HepG2 (cell line): Measurements from ENCODE around the gene TNC. TPM values are rescaled to one million over a fixed set of nuclear protein-coding genes. Genes with fewer than 3 reads are reported as not detected.

Experiments
- ATAC-seq: fragments of 200-7000 bp; cut with Tn5 transposase; 3 replicates; pipeline ENCODE4 v1.9.1; 2020; ENCODE audit warnings: mild to moderate bottlenecking, moderate library complexity
- BruUV-seq: library from RNA; stranded (reverse); fragments of 400-500 nt; replicated peaks from 2 replicates; lab custom pipeline; 2021; lab: Mats Ljungman, UMichigan
- CTCF ChIA-PET: fragments of 300-600 bp; formaldehyde crosslinking; extraction: SDS; loops from one replicate; lab custom pipeline; 2021; ENCODE audit warnings: low total read pairs, inconsistent platforms, low intra/inter-chr PET ratio; lab: Yijun Ruan, JAX
- POLR2A ChIA-PET: fragments of 350-600 bp; sonication (Branson Sonifier 250); formaldehyde crosslinking; loops from one replicate; lab custom pipeline; 2020; ENCODE audit warnings: antibody characterized with exemption, inconsistent platforms; lab: Yijun Ruan, JAX
- DNase-seq: peaks from one replicate; pipeline ENCODE4 v3.0.0-alpha.2; 2015; ENCODE audit warnings: low spot score
- FAIRE-seq: peaks from 3 replicates; lab custom pipeline; 2011; peaks lifted over from hg19 to GRCh38; lab: Jason Lieb, UNC
- H2AFZ ChIP-seq: one replicate; pipeline ENCODE4 v1.6.1; 2011; ENCODE audit warnings: low read length, inconsistent platforms
- H3K27ac ChIP-seq: fragments of 300-600 bp; 3 replicates; pipeline ENCODE4 v1.8.0; 2011; ENCODE audit warnings: mixed run types, mild to moderate bottlenecking, mixed read lengths, low read length, inconsistent platforms; ENCODE audit not compliant: insufficient read depth; ENCODE audit errors: extremely low read length
- H3K27me3 ChIP-seq, 2 experiments: fragments of 200-600 bp in 1 of 2; 2 replicates in 1 of 2; 3 replicates in 1 of 2; pipeline versions ENCODE4 v1.6.0 to v1.8.0; 2011; ENCODE audit warnings: low read length in 2 of 2, mild to moderate bottlenecking in 2 of 2, moderate library complexity in 2 of 2, inconsistent platforms in 1 of 2; ENCODE audit not compliant: insufficient read depth in 2 of 2, control insufficient read depth in 1 of 2
- H3K36me3 ChIP-seq, 2 experiments: fragments of 200-600 bp in 1 of 2; replicated peaks in 1 of 2; 2 replicates in 1 of 2; 3 replicates in 1 of 2; pipeline versions ENCODE4 v1.5.1 to v1.8.0; 2011; ENCODE audit warnings: low read length in 2 of 2, inconsistent platforms in 1 of 2; ENCODE audit not compliant: insufficient read depth in 2 of 2, control insufficient read depth in 1 of 2
- H3K4me1 ChIP-seq: 2 replicates; pipeline ENCODE4 v1.5.1; 2012; ENCODE audit warnings: low read length, inconsistent platforms; ENCODE audit not compliant: insufficient read depth
- H3K4me2 ChIP-seq: 2 replicates; pipeline ENCODE4 v1.6.0; 2011; ENCODE audit warnings: low read depth, low read length, inconsistent platforms
- H3K4me3 ChIP-seq, 3 experiments: fragments of 200-600 bp in 1 of 3; sonication (generic), shearing (Covaris generic) in 1 of 3; replicated peaks in 1 of 3; 2 replicates each; pipeline ENCODE4 v1.5.1; 2011 to 2016; ENCODE audit warnings: low read length in 3 of 3, inconsistent platforms in 2 of 3, low read depth in 2 of 3, mild to moderate bottlenecking in 2 of 3, control low read depth in 1 of 3, mixed read lengths in 1 of 3; ENCODE audit not compliant: insufficient read depth in 1 of 3
- H3K79me2 ChIP-seq: one replicate; pipeline ENCODE4 v1.6.1; 2011; ENCODE audit warnings: low read length, inconsistent platforms; ENCODE audit not compliant: insufficient read depth
- H3K9ac ChIP-seq: 2 replicates; pipeline ENCODE4 v1.6.0; 2011; ENCODE audit warnings: mild to moderate bottlenecking, low read depth, low read length, inconsistent platforms; ENCODE audit not compliant: insufficient read depth
- H3K9me3 ChIP-seq: 2 replicates; pipeline ENCODE4 v1.5.1; 2012; ENCODE audit warnings: mild to moderate bottlenecking, low read length
- H4K20me1 ChIP-seq: 2 replicates; pipeline ENCODE4 v1.6.0; 2011; ENCODE audit warnings: inconsistent platforms, mild to moderate bottlenecking, low read length, moderate library complexity; ENCODE audit not compliant: insufficient read depth
- FOXP1 ChIP-seq, 2 experiments: fragments of 450-650 bp in 1 of 2; IDR thresholded peaks; 2 replicates each; pipeline ENCODE4 v1.6.1; 2017 to 2018; ENCODE audit warnings: antibody characterized with exemption in 1 of 2
- HIVEP1 ChIP-seq: sonication (generic); formaldehyde crosslinking; IDR thresholded peaks from 2 replicates; pipeline ENCODE4 v1.4.0; 2020; ENCODE audit warnings: mild to moderate bottlenecking, missing genetic modification reagents
- POLR2A ChIP-seq, 2 experiments: IDR thresholded peaks; 2 replicates each; pipeline ENCODE4 v1.6.1; 2011; ENCODE audit warnings: low read depth in 2 of 2, low read length in 2 of 2, mild to moderate bottlenecking in 1 of 2, moderate library complexity in 1 of 2; ENCODE audit not compliant: insufficient read depth in 1 of 2
- RBM39 ChIP-seq: fragments of 200-400 bp; formaldehyde crosslinking; IDR thresholded peaks from one replicate; pipeline ENCODE4 v1.6.1; 2018; ENCODE audit warnings: antibody characterized with exemption, mild to moderate bottlenecking, low read depth, low read length; ENCODE audit not compliant: poor library complexity, severe bottlenecking
- SMYD3 ChIP-seq: sonication (generic); formaldehyde crosslinking; IDR thresholded peaks from 2 replicates; pipeline ENCODE4 v1.8.1; 2023; ENCODE audit warnings: mild to moderate bottlenecking, missing genetic modification reagents
- TGIF2 ChIP-seq: IDR thresholded peaks from 2 replicates; pipeline ENCODE4 v1.6.1; 2016; ENCODE audit warnings: control low read depth, missing compliant biosample characterization
- THYN1 ChIP-seq: sonication (generic); formaldehyde crosslinking; IDR thresholded peaks from 2 replicates; pipeline ENCODE4 v1.8.1; 2023; ENCODE audit warnings: low read depth, mild to moderate bottlenecking, moderate library complexity, missing genetic modification reagents, borderline replicate concordance
- ZNF33B ChIP-seq: sonication (generic); formaldehyde crosslinking; IDR thresholded peaks from 2 replicates; pipeline ENCODE4 v1.5.1; 2020; ENCODE audit warnings: mild to moderate bottlenecking, missing genetic modification reagents
- ZNF615 ChIP-seq: sonication (generic); formaldehyde crosslinking; IDR thresholded peaks from 2 replicates; pipeline ENCODE4 v1.5.0; 2020; ENCODE audit warnings: mild to moderate bottlenecking, missing genetic modification reagents, borderline replicate concordance
- ZNF772 ChIP-seq: sonication (generic); formaldehyde crosslinking; IDR thresholded peaks from 2 replicates; pipeline ENCODE4 v1.5.0; 2020; ENCODE audit warnings: mild to moderate bottlenecking, missing genetic modification reagents
- WGBS: methylation state at CpG from one replicate; pipeline ENCODE4 v1.1.6; 2017; ENCODE audit warnings: low lambda C conversion rate; 5-methylcytosine and 5-hydroxymethylcytosine counted together
- in situ Hi-C: cut with HindIII; loops from 2 replicates; pipeline ENCODE4 v1.10.0; 2017; ENCODE audit warnings: low pct_unique_long_range_greater_than_20kb; ENCODE audit not compliant: extremely low pct_ligation_motif_present
- intact Hi-C: fragments of 100-400 bp; cut with micrococcal nuclease; formaldehyde crosslinking; loops from one replicate; pipeline ENCODE4 v1.10.0; 2022; ENCODE audit not compliant: unreplicated experiment
- polyA plus RNA-seq, 8 experiments: library from polyadenylated mRNA; depleted of rRNA in 3 of 8; stranded (reverse) in 7 of 8; unstranded in 1 of 8; fragments of >200 nt; fragmentation: Illumina TruSeq in 4 of 8; extraction: Trizol in 4 of 8; gene quantifications; 2 replicates each; pipeline versions ENCODE4 v1.2.1 to v1.2.3, GENCODE V29; 2011 to 2016; ENCODE audit warnings: low read depth in 4 of 8, missing spikeins in 1 of 8, mixed read lengths in 1 of 8; ENCODE audit not compliant: insufficient read depth in 1 of 8
- total RNA-seq, 5 experiments: library from RNA; depleted of rRNA; stranded (reverse); fragments of >200 nt; fragmentation: Illumina TruSeq; extraction: Trizol; gene quantifications; 2 replicates each; pipeline ENCODE4 v1.2.3, GENCODE V29; 2016; ENCODE audit warnings: low read depth in 1 of 5
- TF ChIP-seq, protein P1 (sequence below): sonication (generic); formaldehyde crosslinking; IDR thresholded peaks from 2 replicates; pipeline ENCODE4 v1.5.1; 2020; ENCODE audit warnings: mild to moderate bottlenecking, missing genetic modification reagents, borderline replicate concordance
- TF ChIP-seq, protein P2 (sequence below): IDR thresholded peaks from 2 replicates; pipeline ENCODE4 v1.6.1; 2016
- TF ChIP-seq, protein P3 (sequence below): sonication (generic); formaldehyde crosslinking; IDR thresholded peaks from 2 replicates; pipeline ENCODE4 v1.4.0; 2020; ENCODE audit warnings: mild to moderate bottlenecking, missing genetic modification reagents, borderline replicate concordance

TNC gene
- total and polyA plus RNA-seq, 2 of the 13 experiments (the other 11 are each of a cell fraction or from before 2014, with no cell fraction given): not detected

DNA sequence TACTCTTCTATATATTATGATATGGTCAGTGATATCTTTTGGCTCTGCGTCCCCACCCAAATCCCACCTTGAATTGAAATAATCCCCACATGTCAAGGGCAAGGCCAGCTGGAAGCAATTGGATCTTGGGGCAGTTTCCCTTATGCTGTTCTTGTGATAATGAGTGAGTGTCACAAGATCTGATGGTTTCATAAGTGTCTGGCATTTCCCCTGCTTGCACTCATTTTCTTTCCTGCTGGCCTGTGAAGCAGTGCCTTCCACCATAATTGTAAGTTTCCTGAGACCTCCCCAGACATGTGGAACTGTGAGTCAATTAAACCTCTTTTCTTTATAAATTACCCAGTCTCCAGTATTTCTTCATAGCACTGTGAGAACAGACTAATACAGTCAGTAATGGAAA is 45.0 kb upstream of the TNC start (continued):
- TF ChIP-seq, protein P1, sequence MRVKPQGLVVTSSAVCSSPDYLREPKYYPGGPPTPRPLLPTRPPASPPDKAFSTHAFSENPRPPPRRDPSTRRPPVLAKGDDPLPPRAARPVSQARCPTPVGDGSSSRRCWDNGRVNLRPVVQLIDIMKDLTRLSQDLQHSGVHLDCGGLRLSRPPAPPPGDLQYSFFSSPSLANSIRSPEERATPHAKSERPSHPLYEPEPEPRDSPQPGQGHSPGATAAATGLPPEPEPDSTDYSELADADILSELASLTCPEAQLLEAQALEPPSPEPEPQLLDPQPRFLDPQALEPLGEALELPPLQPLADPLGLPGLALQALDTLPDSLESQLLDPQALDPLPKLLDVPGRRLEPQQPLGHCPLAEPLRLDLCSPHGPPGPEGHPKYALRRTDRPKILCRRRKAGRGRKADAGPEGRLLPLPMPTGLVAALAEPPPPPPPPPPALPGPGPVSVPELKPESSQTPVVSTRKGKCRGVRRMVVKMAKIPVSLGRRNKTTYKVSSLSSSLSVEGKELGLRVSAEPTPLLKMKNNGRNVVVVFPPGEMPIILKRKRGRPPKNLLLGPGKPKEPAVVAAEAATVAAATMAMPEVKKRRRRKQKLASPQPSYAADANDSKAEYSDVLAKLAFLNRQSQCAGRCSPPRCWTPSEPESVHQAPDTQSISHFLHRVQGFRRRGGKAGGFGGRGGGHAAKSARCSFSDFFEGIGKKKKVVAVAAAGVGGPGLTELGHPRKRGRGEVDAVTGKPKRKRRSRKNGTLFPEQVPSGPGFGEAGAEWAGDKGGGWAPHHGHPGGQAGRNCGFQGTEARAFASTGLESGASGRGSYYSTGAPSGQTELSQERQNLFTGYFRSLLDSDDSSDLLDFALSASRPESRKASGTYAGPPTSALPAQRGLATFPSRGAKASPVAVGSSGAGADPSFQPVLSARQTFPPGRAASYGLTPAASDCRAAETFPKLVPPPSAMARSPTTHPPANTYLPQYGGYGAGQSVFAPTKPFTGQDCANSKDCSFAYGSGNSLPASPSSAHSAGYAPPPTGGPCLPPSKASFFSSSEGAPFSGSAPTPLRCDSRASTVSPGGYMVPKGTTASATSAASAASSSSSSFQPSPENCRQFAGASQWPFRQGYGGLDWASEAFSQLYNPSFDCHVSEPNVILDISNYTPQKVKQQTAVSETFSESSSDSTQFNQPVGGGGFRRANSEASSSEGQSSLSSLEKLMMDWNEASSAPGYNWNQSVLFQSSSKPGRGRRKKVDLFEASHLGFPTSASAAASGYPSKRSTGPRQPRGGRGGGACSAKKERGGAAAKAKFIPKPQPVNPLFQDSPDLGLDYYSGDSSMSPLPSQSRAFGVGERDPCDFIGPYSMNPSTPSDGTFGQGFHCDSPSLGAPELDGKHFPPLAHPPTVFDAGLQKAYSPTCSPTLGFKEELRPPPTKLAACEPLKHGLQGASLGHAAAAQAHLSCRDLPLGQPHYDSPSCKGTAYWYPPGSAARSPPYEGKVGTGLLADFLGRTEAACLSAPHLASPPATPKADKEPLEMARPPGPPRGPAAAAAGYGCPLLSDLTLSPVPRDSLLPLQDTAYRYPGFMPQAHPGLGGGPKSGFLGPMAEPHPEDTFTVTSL: no peak
- TF ChIP-seq HIVEP1 (no peak), ZNF33B (CRISPR knock-in tag) (no peak), RBM39 (no peak), ZNF615 (CRISPR knock-in tag) (no peak), TGIF2 (CRISPR knock-in tag) (no peak), ZNF772 (CRISPR knock-in tag) (no peak)

DNA sequence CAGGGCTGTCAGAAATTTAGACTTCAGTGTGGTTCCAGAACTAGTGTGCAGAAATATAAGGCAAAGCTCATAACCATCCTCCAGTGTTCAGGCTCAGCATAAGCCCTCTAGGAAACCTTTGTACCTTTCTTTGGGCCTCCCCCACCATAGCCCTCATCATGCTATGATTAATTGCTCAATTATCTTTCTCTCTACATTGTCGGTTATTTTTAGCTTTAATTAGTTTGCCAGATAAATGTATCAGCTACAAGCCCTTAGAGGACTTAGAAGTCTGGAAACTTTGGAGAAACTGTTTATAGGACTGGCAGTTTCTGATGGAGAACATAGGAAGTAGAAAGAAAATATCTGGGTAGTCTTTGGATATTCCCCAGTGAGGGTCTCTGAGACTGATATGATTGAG is 43.5 kb upstream of the TNC start:
- ChIA-PET POLR2A (no interaction called here), CTCF (no interaction called here)
- no peaks in the 10 kb centered on the region for H3K9me3 ChIP-seq
- H3K4me3 ChIP-seq: no peak overlapping the region
- H3K27ac ChIP-seq: no peak overlapping the region
- no peak overlapping the region for H3K4me2 ChIP-seq
- no peak overlapping the region for H3K9ac ChIP-seq
- H3K27me3 ChIP-seq: no peaks in the 10 kb centered on the region
- BruUV-seq: no TSS peak
- DNase-seq (no peak), ATAC-seq (no peak), FAIRE-seq (no peak)
- H3K36me3 ChIP-seq: no peaks in the 10 kb centered on the region
- in situ Hi-C loops: no loop called here
- H2AFZ ChIP-seq: no peak overlapping the region
- no peaks in the 10 kb centered on the region for H4K20me1 ChIP-seq
- intact Hi-C loops: no loop called here
- no peaks in the 10 kb centered on the region for H3K4me1 ChIP-seq
- 0% methylated on average over 1 of the region's 1 CpG for WGBS
- no peaks in the 10 kb centered on the region for H3K79me2 ChIP-seq
- TF ChIP-seq, protein P2, sequence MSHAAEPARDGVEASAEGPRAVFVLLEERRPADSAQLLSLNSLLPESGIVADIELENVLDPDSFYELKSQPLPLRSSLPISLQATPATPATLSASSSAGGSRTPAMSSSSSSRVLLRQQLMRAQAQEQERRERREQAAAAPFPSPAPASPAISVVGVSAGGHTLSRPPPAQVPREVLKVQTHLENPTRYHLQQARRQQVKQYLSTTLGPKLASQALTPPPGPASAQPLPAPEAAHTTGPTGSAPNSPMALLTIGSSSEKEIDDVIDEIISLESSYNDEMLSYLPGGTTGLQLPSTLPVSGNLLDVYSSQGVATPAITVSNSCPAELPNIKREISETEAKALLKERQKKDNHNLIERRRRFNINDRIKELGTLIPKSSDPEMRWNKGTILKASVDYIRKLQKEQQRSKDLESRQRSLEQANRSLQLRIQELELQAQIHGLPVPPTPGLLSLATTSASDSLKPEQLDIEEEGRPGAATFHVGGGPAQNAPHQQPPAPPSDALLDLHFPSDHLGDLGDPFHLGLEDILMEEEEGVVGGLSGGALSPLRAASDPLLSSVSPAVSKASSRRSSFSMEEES (CRISPR knock-in tag): no peak
- no peak for TF ChIP-seq SMYD3
- TF ChIP-seq, protein P3, sequence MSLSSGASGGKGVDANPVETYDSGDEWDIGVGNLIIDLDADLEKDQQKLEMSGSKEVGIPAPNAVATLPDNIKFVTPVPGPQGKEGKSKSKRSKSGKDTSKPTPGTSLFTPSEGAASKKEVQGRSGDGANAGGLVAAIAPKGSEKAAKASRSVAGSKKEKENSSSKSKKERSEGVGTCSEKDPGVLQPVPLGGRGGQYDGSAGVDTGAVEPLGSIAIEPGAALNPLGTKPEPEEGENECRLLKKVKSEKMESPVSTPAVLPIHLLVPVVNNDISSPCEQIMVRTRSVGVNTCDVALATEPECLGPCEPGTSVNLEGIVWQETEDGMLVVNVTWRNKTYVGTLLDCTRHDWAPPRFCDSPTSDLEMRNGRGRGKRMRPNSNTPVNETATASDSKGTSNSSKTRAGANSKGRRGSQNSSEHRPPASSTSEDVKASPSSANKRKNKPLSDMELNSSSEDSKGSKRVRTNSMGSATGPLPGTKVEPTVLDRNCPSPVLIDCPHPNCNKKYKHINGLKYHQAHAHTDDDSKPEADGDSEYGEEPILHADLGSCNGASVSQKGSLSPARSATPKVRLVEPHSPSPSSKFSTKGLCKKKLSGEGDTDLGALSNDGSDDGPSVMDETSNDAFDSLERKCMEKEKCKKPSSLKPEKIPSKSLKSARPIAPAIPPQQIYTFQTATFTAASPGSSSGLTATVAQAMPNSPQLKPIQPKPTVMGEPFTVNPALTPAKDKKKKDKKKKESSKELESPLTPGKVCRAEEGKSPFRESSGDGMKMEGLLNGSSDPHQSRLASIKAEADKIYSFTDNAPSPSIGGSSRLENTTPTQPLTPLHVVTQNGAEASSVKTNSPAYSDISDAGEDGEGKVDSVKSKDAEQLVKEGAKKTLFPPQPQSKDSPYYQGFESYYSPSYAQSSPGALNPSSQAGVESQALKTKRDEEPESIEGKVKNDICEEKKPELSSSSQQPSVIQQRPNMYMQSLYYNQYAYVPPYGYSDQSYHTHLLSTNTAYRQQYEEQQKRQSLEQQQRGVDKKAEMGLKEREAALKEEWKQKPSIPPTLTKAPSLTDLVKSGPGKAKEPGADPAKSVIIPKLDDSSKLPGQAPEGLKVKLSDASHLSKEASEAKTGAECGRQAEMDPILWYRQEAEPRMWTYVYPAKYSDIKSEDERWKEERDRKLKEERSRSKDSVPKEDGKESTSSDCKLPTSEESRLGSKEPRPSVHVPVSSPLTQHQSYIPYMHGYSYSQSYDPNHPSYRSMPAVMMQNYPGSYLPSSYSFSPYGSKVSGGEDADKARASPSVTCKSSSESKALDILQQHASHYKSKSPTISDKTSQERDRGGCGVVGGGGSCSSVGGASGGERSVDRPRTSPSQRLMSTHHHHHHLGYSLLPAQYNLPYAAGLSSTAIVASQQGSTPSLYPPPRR (CRISPR knock-in tag): no peak
- TF ChIP-seq FOXP1 (IDR thresholded peaks at IDR 0.05): no peak
- no peak for TF ChIP-seq FOXP1 (CRISPR knock-in tag; IDR thresholded peaks at IDR 0.05)
- no peak for TF ChIP-seq POLR2A (IDR thresholded peaks at IDR 0.05; ENCODE audit: insufficient read depth in 1 of 2, low read depth in 2 of 2, low read length in 2 of 2)
- TF ChIP-seq THYN1 (CRISPR knock-in tag): no peak
